Stimulated activated CD8-positive, alpha-beta memory T cell treated with anti-CD3 and anti-CD28 coated beads, Interleukin-7, amount 100 ng/mL, for 48 hours (primary cell): ENCODE data around the gene LRRIQ1.
"Not testable (repeated sequence)": the region's sequence is repeated elsewhere in the genome, so short reads cannot be mapped to it uniquely, and the experiment has no call there.

Experiments
- DNase-seq, 2 donors: peaks; one replicate each; pipeline ENCODE4 v3.0.0-alpha.2; 2020; ENCODE audit warnings: low read depth in 1 of 2; ENCODE audit errors: extremely low read depth in 1 of 2

LRRIQ1 gene

GRCh38 chr12:85183855-85184254 lies 147.7 kb downstream of the LRRIQ1 start:
- DNase-seq: no peak

GRCh38 chr12:85186236-85186635 lies 150.1 kb downstream of the LRRIQ1 start:
- DNase-seq: no peak

DNA sequence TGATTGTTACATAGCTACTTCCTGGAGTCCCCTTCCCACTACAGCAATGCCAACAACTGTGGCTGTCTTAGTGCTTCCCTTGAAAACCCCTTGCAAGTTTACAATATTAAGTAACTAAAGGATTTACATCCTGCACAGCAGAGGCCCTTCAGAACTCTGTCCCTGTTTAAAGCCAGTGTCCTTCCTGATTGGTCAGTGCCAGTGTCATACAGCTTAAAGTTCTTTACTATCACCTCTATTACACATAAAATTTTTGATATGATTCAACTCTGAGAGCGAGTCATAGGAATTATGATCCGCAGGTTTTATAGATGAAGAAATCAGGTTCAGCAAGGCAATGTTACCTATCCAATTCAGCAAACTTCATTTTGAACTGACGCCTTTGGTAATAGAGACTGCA lies 152.5 kb downstream of the LRRIQ1 start:
- no peak for DNase-seq

GRCh38 chr12:85190728-85191127 lies 154.6 kb downstream of the LRRIQ1 start:
- DNase-seq: no peak

- not testable (repeated sequence) for DNase-seq
Observed at GRCh38 chr12:85203809-85204208, 167.7 kb downstream of the LRRIQ1 start.

GRCh38 chr12:85206543-85206942 lies 170.4 kb downstream of the LRRIQ1 start:
- no peak for DNase-seq

DNA sequence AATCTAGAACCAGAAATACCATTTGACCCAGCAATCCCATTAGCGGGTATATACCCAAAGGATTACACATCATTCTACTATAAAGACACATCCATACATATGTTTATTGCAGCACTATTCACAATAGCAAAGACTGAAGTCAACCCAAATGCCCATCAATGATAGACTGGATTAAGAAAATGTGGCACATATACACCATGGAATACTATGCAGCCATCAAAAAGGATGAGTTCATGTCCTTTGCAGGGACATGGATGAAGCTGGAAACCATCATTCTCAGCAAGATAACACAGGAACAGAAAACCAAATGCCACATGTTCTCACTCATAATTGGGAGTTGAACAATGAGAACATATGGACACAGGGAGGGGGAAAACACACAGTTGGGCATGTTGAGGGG lies 188.2 kb downstream of the LRRIQ1 start:
- not testable (repeated sequence) for DNase-seq

GRCh38 chr12:85225501-85225900 lies 189.3 kb downstream of the LRRIQ1 start:
- no peak for DNase-seq

GRCh38 chr12:85237327-85237726 lies 201.2 kb downstream of the LRRIQ1 start:
- no peak for DNase-seq

DNA sequence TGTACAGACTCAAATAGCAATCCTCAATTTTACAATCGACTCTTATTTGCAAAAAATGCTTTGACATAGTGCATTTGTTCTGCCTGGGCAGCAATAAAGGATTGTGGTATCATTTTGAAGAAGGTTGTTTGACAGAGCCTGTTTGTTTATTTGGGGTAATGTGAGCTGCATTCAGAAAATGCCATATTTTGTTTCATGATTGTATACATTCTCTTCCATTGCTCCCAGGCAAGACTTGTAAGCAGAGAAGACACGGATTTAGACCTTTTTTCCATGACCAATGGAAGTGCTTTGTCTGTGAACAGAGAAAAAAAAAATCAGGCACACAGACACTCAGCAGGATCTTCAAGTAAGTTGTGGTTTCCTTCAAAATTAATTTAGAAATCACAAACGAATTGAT lies 208.4 kb downstream of the LRRIQ1 start:
- DNase-seq: no peak

- DNase-seq: no peak
Observed at GRCh38 chr12:85253853-85254252, 217.7 kb downstream of the LRRIQ1 start.

DNA sequence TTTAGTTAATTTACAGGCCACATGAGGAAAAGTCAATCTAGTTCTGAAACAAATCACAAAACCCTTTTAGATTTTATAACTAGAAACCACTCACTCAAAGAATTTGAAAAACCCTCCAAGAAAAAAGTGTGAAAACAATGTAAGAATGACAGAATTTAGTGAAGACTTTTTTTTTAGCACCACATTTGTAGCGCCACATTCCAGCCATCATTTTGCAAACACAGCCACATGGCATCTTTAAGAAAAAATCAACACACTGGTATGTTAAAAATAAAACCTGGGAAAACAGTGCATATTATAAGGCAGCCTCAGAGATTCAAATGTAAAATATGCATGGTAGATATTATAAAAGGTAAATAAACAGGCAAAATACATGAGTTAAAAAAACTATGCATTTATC lies 221.5 kb downstream of the LRRIQ1 start:
- no peak for DNase-seq

- DNase-seq: no peak
Observed at GRCh38 chr12:85260447-85260846, 224.3 kb downstream of the LRRIQ1 start.

GRCh38 chr12:85260896-85261295 lies 224.7 kb downstream of the LRRIQ1 start:
- no peak for DNase-seq

- DNase-seq: no peak
Observed at GRCh38 chr12:85266356-85266755, 230.2 kb downstream of the LRRIQ1 start.

DNA sequence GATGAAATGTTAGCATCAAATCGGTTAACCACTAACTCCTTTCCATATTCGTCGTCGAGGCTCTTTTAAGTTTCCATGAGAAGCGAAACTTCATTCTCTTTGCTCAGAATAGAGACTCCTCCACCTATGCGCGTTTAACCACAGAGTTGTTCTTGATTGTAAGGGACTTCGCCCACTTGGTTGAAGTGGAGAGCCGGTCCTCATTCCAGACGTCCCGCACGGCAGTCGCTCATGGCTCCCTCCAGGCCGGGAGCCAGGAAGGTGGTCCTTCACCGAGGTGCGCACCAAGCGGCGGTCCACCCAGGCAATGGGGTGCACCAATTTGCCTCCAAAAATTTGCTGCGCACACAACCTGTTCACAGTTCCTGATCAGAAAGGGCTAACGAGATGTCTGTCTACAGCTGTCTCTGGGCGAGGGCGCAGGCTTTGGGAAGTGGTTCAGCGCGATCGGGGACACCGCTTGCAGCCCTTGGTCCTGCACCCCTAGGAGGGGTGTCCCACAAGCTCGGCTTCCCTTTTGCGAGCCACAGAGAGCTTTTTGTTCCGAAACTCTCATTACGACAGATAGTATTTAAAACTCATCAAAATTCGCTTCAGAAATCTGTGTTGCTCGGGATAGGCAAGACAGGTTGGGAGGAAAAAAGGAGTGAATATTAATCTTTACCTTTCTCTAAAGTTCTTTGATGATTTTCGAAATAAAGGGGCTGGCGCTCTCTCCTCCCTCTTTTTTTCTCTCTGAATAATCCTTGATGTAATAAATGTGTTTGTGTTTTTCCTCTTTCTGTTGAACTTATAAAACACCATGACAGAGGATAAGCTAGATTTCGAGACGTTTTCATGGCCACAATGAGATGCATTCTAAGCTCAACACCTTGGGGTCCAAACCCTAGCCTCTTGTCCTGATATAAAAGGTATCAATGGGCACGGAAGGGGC lies 237.5 kb downstream of the LRRIQ1 start:
- DNase-seq: no peak

GRCh38 chr12:85274315-85274651 lies 238.1 kb downstream of the LRRIQ1 start:
- no peak for DNase-seq

GRCh38 chr12:85275374-85275773 lies 239.2 kb downstream of the LRRIQ1 start:
- no peak for DNase-seq

GRCh38 chr12:85277191-85277590 lies 241.0 kb downstream of the LRRIQ1 start:
- DNase-seq: no peak

- DNase-seq: no peak
Observed at GRCh38 chr12:85277900-85278597, 241.9 kb downstream of the LRRIQ1 start.

DNA sequence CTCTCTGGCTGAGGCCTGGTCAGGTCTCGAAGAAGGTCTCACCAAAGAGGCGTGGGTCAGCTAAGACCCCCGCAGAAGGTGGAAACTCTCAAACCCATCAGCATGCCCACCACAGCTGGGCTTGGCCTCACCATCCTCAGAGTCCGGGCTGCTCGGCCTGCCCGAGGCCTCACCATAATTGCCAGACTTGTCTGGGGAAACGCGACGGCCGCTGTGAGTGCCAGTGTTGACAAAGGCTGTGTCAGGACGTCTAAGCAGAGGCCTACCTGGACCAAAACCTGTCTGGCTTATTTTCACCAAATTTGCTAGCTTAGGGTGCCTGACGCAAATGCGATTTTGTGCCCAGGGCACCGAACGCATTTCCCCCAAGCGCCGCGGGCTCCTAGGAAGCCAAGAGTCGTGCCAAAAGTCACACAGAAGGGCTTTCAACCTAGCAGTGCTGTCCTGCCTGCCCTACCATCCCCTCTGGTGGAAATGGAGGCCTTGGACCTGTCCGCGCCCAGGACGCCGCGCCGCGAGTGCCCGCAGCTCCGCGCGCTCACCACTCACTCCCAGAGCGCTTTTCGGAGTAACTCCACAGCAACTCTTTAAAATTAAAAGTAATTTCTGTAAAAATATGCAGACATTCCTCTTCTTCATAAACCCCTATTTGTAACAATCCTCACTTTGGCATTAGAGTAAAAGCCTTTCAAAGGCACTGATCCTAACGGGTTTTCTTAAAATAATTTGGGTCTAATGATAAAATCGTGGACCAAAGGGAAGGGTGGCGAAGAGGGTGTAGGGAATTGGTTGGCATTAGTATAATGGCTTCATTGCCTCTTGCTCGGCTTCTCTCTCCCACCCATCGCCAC lies 242.7 kb downstream of the LRRIQ1 start:
- DNase-seq: no peak
